Epithelial cell of esophagus (primary cell): ENCODE data around the gene EXT2.

ENCODE experiments used
- DNase-seq: peaks from one replicate; pipeline ENCODE4 v3.0.0; 2010; ENCODE audit warnings: low read depth
- H3K4me3 ChIP-seq: 2 replicates; pipeline ENCODE4 v1.5.1; 2011; ENCODE audit warnings: mild to moderate bottlenecking, low read length, control low read depth
- CTCF ChIP-seq: IDR thresholded peaks from 2 replicates; pipeline ENCODE4 v1.5.1; 2011; ENCODE audit warnings: low read depth, mild to moderate bottlenecking, low read length, control low read depth, inconsistent platforms; ENCODE audit not compliant: insufficient read depth; ENCODE audit errors: missing control alignments

Gene EXT2

GRCh38 chr11:44263738-44264437 lies 168.4 kb downstream of the EXT2 start:
- no peak overlapping the region for H3K4me3 ChIP-seq
- DNase-seq = no peak
- no peak for TF ChIP-seq CTCF

- TF ChIP-seq CTCF = no peak
- no peak overlapping the region for H3K4me3 ChIP-seq
- DNase-seq = no peak
These were observed 168.9 kb downstream of the EXT2 start for GRCh38 chr11:44264438-44264749.

GRCh38 chr11:44264761-44265160 lies 169.3 kb downstream of the EXT2 start:
- H3K4me3 ChIP-seq = no peak overlapping the region
- no peak for TF ChIP-seq CTCF
- DNase-seq = no peak

GRCh38 chr11:44266056-44266780 lies 170.7 kb downstream of the EXT2 start:
- DNase-seq = no peak

GRCh38 chr11:44267006-44267749 lies 171.7 kb downstream of the EXT2 start:
- TF ChIP-seq CTCF = no peak
- H3K4me3 ChIP-seq = no peak overlapping the region
- no peak for DNase-seq

More at GRCh38 chr11:44266056-44266780, 170.7 kb downstream of the EXT2 start:
- TF ChIP-seq CTCF = no peak
- H3K4me3 ChIP-seq = no peak overlapping the region

GRCh38 chr11:44267750-44268613 lies 172.5 kb downstream of the EXT2 start:
- no peak for TF ChIP-seq CTCF
- no peak for DNase-seq
- no peak overlapping the region for H3K4me3 ChIP-seq
